COR-L47 (cell line): ENCODE measurements around the gene ABCA7.
"Not testable (repeated sequence)": the region's sequence is repeated elsewhere in the genome, so short reads cannot be mapped to it uniquely, and the experiment has no call there.

ENCODE experiments used
- DNase-seq: peaks from one replicate; lab custom pipeline; 2025; lab: John Stamatoyannopoulos, UW

The ABCA7 gene

GRCh38 chr19:1105873-1106840 lies 66.2 kb downstream of the ABCA7 start:
- no peak for DNase-seq

- no peak for DNase-seq
Measured at GRCh38 chr19:1106841-1107660, 67.1 kb downstream of the ABCA7 start.

- no peak for DNase-seq
Measured at GRCh38 chr19:1107661-1108261, 67.9 kb downstream of the ABCA7 start.

GRCh38 chr19:1108291-1109031 lies 68.6 kb downstream of the ABCA7 start:
- no peak for DNase-seq

- DNase-seq: no peak
Measured at GRCh38 chr19:1109032-1109551, 69.2 kb downstream of the ABCA7 start.

- no peak for DNase-seq
Measured at GRCh38 chr19:1109697-1110671, 70.1 kb downstream of the ABCA7 start.

- DNase-seq: no peak
Measured at GRCh38 chr19:1110809-1111640, 71.1 kb downstream of the ABCA7 start.

- no peak for DNase-seq
Measured at GRCh38 chr19:1111641-1112267, 71.8 kb downstream of the ABCA7 start.

- no peak for DNase-seq
Measured at GRCh38 chr19:1112268-1113029, 72.5 kb downstream of the ABCA7 start.

- DNase-seq: peak; percentile 53
Measured at GRCh38 chr19:1113030-1113985, 73.4 kb downstream of the ABCA7 start.

GRCh38 chr19:1113986-1114483 lies 74.1 kb downstream of the ABCA7 start:
- DNase-seq: no peak

- DNase-seq: not testable (repeated sequence)
Measured at GRCh38 chr19:1114728-1115127, 74.8 kb downstream of the ABCA7 start.
